ENCODE data around the gene LRRC36.
"Not testable (repeated sequence)": the region's sequence is repeated elsewhere in the genome, so short reads cannot be mapped to it uniquely, and the experiment has no call there.

Gene LRRC36

GRCh38 chr16:67412294-67412693 is 85.7 kb downstream of the LRRC36 start:
- H3K4me3 ChIP-seq (ENCODE audit: low read depth, low read length) = no peak overlapping the region
- ChIA-PET POLR2A (interaction anchor here (0.8 kb wide), 1 partner anchor 138 kb away, joined by 3 read pairs; no protein-coding TSS in a partner anchor), CTCF (interaction anchor here (0.6 to 3.8 kb wide), 7 partner anchors 12 to 549 kb away, joined by 3 to 19 read pairs (median 3); no protein-coding TSS in a partner anchor)
- TF ChIP-seq ZNF600 (tag by site-specific recombination; IDR thresholded peaks at IDR 0.05) (0 out of 2 replicates have a peak, but pooled peaks have one; percentile 21), ZNF214 (tag by site-specific recombination; IDR thresholded peaks at IDR 0.05; ENCODE audit: borderline replicate concordance) (no peak)
- no peaks in the 10 kb centered on the region for H3K36me3 ChIP-seq (ENCODE audit: control insufficient read depth in 2 of 2, insufficient read depth in 1 of 2, low read length in 2 of 2)
- peaks cover 3% of the 10 kb centered on the region; the same call in 1 of the 2 replicates for H3K4me1 ChIP-seq (ENCODE audit: control insufficient read depth, insufficient read depth, low read length)
- H3K27ac ChIP-seq (ENCODE audit: extremely low read depth, low read depth, low read length) = no peak overlapping the region
- no peaks in the 10 kb centered on the region for H3K9me3 ChIP-seq (ENCODE audit: control insufficient read depth, insufficient read depth, low read depth, low read length)

GRCh38 chr16:67413978-67414911 is 87.6 kb downstream of the LRRC36 start:
- CTCF ChIA-PET = interaction anchor here (0.5 to 3.8 kb wide), 8 partner anchors 10 to 225 kb away, joined by 3 to 19 read pairs (median 4); no protein-coding TSS in a partner anchor
- POLR2A ChIA-PET = interaction anchor here (0.6 to 0.7 kb wide), 3 partner anchors 132 to 265 kb away, joined by 3 to 5 read pairs (median 4); no protein-coding TSS in a partner anchor
- Histone ChIP-seq H3K4me1 (ENCODE audit: control insufficient read depth, insufficient read depth, low read length) (peaks cover 3% of the 10 kb centered on the region; the same call in 1 of the 2 replicates), H3K4me3 (ENCODE audit: low read depth, low read length) (no peak overlapping the region), H3K36me3 (ENCODE audit: control insufficient read depth in 2 of 2, insufficient read depth in 1 of 2, low read length in 2 of 2) (no peaks in the 10 kb centered on the region), H3K9me3 (ENCODE audit: control insufficient read depth, insufficient read depth, low read depth, low read length) (no peaks in the 10 kb centered on the region), H3K27ac (ENCODE audit: extremely low read depth, low read depth, low read length) (no peak overlapping the region)
- 0 out of 2 replicates have a peak, but pooled peaks have one; percentile 0 for TF ChIP-seq ZNF121 (tag by site-specific recombination; IDR thresholded peaks at IDR 0.05)
- TF ChIP-seq ZIC2 (tag by site-specific recombination; IDR thresholded peaks at IDR 0.05) = peak; percentile 65
- TF ChIP-seq ELK4 (IDR thresholded peaks at IDR 0.05; ENCODE audit: borderline replicate concordance, low read depth, low read length) = no peak
- no peak for TF ChIP-seq RBAK (tag by site-specific recombination; IDR thresholded peaks at IDR 0.05)
- no peak for TF ChIP-seq ZNF701 (tag by site-specific recombination; IDR thresholded peaks at IDR 0.05)
- TF ChIP-seq BCL6B (tag by site-specific recombination; IDR thresholded peaks at IDR 0.05) = peak; percentile 52; the same call in 1 of the 2 replicates
- no peak for TF ChIP-seq HIC1 (tag by site-specific recombination; IDR thresholded peaks at IDR 0.05)

GRCh38 chr16:67415421-67415820 is 88.8 kb downstream of the LRRC36 start:
- CTCF ChIA-PET = interaction anchor here (3.8 kb wide), 1 partner anchor 12 kb away, joined by 19 read pairs; no protein-coding TSS in a partner anchor
- H3K36me3 ChIP-seq (ENCODE audit: control insufficient read depth in 2 of 2, insufficient read depth in 1 of 2, low read length in 2 of 2); H3K4me1 ChIP-seq (ENCODE audit: control insufficient read depth, insufficient read depth, low read length); POLR2A ChIA-PET; H3K9me3 ChIP-seq (ENCODE audit: control insufficient read depth, insufficient read depth, low read depth, low read length): not testable (repeated sequence)
- Histone ChIP-seq H3K27ac (ENCODE audit: extremely low read depth, low read depth, low read length) (peak overlapping the region; percentile 88; the same call in 1 of the 2 replicates), H3K4me3 (ENCODE audit: low read depth, low read length) (peak overlapping the region; percentile 66)
